ENCODE results near the gene SH3YL1. TPM values are rescaled to one million over a fixed set of nuclear protein-coding genes. Genes with fewer than 3 reads are reported as not detected.

Gene SH3YL1
- total RNA-seq, 4 donors from 2014 or later, result 70.7 to 344 (median 98.0) TPM

GRCh38 chr2:223451-223850 is 40.4 kb downstream of the SH3YL1 start:
- Histone ChIP-seq H3K4me1 (no peaks in the 10 kb centered on the region), H3K36me3 (peaks cover 0 to 20% (median 2%) of the 10 kb centered on the region in 4 donors), H3K27ac (no peak overlapping the region), H3K9me3 (no peaks in the 10 kb centered on the region), H3K4me3 (no peak overlapping the region), H3K27me3 (no peaks in the 10 kb centered on the region)
- intact Hi-C loops (cut with DNase I; ENCODE audit: low total_unique reads) (no loop called here), in situ Hi-C loops (cut with MboI; ENCODE audit: low pct_ligation_motif_present in 1 of 4, low pct_unique_long_range_greater_than_20kb in 1 of 4, low sequenced_read_pairs in 3 of 4) (no loop called here)
- WGBS, 2 donors (ENCODE audit: low coverage in 1 of 2), result 86 to 87% methylated on average over 1 to 4 of the region's 4 CpGs
- DNase-seq, result no peak
- TF ChIP-seq POLR2AphosphoS5 (IDR thresholded peaks at IDR 0.05) (no peak), CTCF (IDR thresholded peaks at IDR 0.05) (no peak), EP300 (IDR thresholded peaks at IDR 0.05; ENCODE audit: low read depth) (no peak), POLR2A (IDR thresholded peaks at IDR 0.05) (no peak)

- 78 to 92% methylated on average over 3 of the region's 3 CpGs for WGBS, 2 donors (ENCODE audit: low coverage in 1 of 2)
- intact Hi-C loops (cut with DNase I; ENCODE audit: low total_unique reads) (no loop called here), in situ Hi-C loops (cut with MboI; ENCODE audit: low pct_ligation_motif_present in 1 of 4, low pct_unique_long_range_greater_than_20kb in 1 of 4, low sequenced_read_pairs in 3 of 4) (no loop called here)
- TF ChIP-seq EP300 (IDR thresholded peaks at IDR 0.05; ENCODE audit: low read depth) (no peak), CTCF (IDR thresholded peaks at IDR 0.05) (no peak), POLR2A (IDR thresholded peaks at IDR 0.05) (no peak), POLR2AphosphoS5 (IDR thresholded peaks at IDR 0.05) (no peak)
- peaks cover 0 to 7% of the 10 kb centered on the region in 2 donors for H3K9me3 ChIP-seq
- H3K4me1 ChIP-seq, result no peaks in the 10 kb centered on the region
- H3K27me3 ChIP-seq, result peaks cover 5% of the 10 kb centered on the region
- H3K4me3 ChIP-seq, result no peak overlapping the region
- DNase-seq, result no peak
- no peak overlapping the region for H3K27ac ChIP-seq
- peaks cover 0 to 26% (median 0%) of the 10 kb centered on the region in 4 donors for H3K36me3 ChIP-seq
Observed at GRCh38 chr2:216068-216467, 47.8 kb downstream of the SH3YL1 start.

- Histone ChIP-seq H3K27ac (no peak overlapping the region), H3K4me1 (no peaks in the 10 kb centered on the region), H3K4me3 (no peak overlapping the region), H3K27me3 (peaks cover 5% of the 10 kb centered on the region), H3K36me3 (peaks cover 0 to 19% (median 0%) of the 10 kb centered on the region in 4 donors), H3K9me3 (peaks cover 0 to 7% of the 10 kb centered on the region in 2 donors)
- intact Hi-C loops (cut with DNase I; ENCODE audit: low total_unique reads) (no loop called here), in situ Hi-C loops (cut with MboI; ENCODE audit: low pct_ligation_motif_present in 1 of 4, low pct_unique_long_range_greater_than_20kb in 1 of 4, low sequenced_read_pairs in 3 of 4) (no loop called here)
- TF ChIP-seq CTCF (IDR thresholded peaks at IDR 0.05) (no peak), POLR2AphosphoS5 (IDR thresholded peaks at IDR 0.05) (no peak), POLR2A (IDR thresholded peaks at IDR 0.05) (no peak), EP300 (IDR thresholded peaks at IDR 0.05; ENCODE audit: low read depth) (no peak)
- DNase-seq, result no peak
- 90% methylated on average over 42 of the region's 43 CpGs; no CpG with 5 or more reads in 1 of the 2 donors for WGBS, 2 donors (ENCODE audit: low coverage in 1 of 2)
Observed at GRCh38 chr2:213932-214693, 49.7 kb downstream of the SH3YL1 start.

DNA sequence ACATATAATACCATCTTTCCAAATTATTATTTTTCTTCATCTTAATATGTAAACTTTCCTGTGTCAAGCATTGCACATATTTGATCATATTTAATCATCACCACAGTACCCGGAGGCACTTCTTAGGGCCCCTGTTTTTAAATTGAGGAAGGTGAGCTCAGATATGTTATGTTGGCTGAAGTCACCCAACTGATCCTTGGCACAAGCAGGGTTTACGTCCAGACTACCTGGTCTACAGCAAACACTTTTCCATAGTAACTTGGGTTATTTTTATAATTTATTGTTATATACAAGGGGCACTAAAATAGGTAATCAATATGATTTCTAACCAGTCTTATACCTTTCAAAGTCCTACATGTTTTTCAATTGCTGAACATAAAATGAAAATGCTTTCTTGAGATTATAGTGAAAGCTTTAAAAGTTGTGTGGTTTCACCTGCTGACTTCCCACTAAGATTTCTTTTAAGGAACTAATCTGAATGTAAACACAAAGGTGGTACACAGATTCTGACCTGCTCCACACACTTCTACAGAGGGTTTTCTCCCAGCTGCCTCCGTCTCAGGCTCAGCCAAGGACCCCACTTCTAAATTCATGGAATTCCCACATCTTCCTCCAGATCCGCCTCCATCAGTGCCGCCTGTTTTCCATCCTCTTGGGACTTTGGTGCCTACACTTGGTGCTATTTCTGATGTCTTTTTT is 52.2 kb downstream of the SH3YL1 start:
- no peak for DNase-seq
- Histone ChIP-seq H3K4me3 (no peak overlapping the region), H3K36me3 (no peaks in the 10 kb centered on the region), H3K27me3 (peaks cover 5% of the 10 kb centered on the region), H3K27ac (no peak overlapping the region), H3K9me3 (peaks cover 0 to 7% of the 10 kb centered on the region in 2 donors), H3K4me1 (no peaks in the 10 kb centered on the region)
- no peak for TF ChIP-seq POLR2A (IDR thresholded peaks at IDR 0.05)
- no peak for TF ChIP-seq CTCF (IDR thresholded peaks at IDR 0.05)
- TF ChIP-seq EP300 (IDR thresholded peaks at IDR 0.05; ENCODE audit: low read depth), result no peak
- TF ChIP-seq POLR2AphosphoS5 (IDR thresholded peaks at IDR 0.05), result no peak
- in situ Hi-C loops (cut with MboI; ENCODE audit: low pct_ligation_motif_present in 1 of 4, low pct_unique_long_range_greater_than_20kb in 1 of 4, low sequenced_read_pairs in 3 of 4), result no loop called here
- 77 to 100% methylated on average over 3 to 5 of the region's 5 CpGs for WGBS, 2 donors (ENCODE audit: low coverage in 1 of 2)
- intact Hi-C loops (cut with DNase I; ENCODE audit: low total_unique reads), result no loop called here
